H1 (cell line): ENCODE results near the gene MYOM1. TPM values are rescaled to one million over a fixed set of nuclear protein-coding genes. Genes with fewer than 3 reads are reported as not detected.

Experiments used
- CEBPB ChIP-seq: IDR thresholded peaks from 2 replicates; pipeline ENCODE4 v1.6.1; 2012; ENCODE audit warnings: low read depth, low read length
- polyA plus RNA-seq, 7 experiments: library from polyadenylated mRNA; depleted of rRNA in 3 of 7; stranded (reverse) in 5 of 7; unstranded in 2 of 7; fragments of >200 nt in 5 of 7; fragments of 200-250 nt in 2 of 7; gene quantifications; 1 replicate in 5 of 7; 2 replicates in 1 of 7; 4 replicates in 1 of 7; pipeline versions ENCODE4 v1.2.1 to v1.2.3, GENCODE V29; 2011 to 2013; ENCODE audit warnings: missing spikeins in 2 of 7, mixed read lengths in 2 of 7
- total RNA-seq: library from RNA; stranded (reverse); fragmentation: NEBNext Ultra II Directional; extraction: Animal tissue kit (Norgen Biotek cat#: 25700); gene quantifications from 2 replicates; pipeline ENCODE4 v1.2.1, GENCODE V29; 2021
- TF ChIP-seq, protein P1 (sequence below): fragments of 300-600 bp; sonication (generic); IDR thresholded peaks from 2 replicates; pipeline ENCODE4 v1.7.1; 2012; ENCODE audit warnings: low read length, moderate library complexity, mild to moderate bottlenecking, inconsistent platforms; ENCODE audit not compliant: insufficient replicate concordance

Gene MYOM1
- total and polyA plus RNA-seq, 2 of the 8 experiments (the other 6 are each of a cell fraction or from before 2014, with no cell fraction given), result 0.06 to 0.32 TPM

GRCh38 chr18:3164381-3164780 lies 55.4 kb downstream of the MYOM1 start (continued):
- TF ChIP-seq, protein P1, sequence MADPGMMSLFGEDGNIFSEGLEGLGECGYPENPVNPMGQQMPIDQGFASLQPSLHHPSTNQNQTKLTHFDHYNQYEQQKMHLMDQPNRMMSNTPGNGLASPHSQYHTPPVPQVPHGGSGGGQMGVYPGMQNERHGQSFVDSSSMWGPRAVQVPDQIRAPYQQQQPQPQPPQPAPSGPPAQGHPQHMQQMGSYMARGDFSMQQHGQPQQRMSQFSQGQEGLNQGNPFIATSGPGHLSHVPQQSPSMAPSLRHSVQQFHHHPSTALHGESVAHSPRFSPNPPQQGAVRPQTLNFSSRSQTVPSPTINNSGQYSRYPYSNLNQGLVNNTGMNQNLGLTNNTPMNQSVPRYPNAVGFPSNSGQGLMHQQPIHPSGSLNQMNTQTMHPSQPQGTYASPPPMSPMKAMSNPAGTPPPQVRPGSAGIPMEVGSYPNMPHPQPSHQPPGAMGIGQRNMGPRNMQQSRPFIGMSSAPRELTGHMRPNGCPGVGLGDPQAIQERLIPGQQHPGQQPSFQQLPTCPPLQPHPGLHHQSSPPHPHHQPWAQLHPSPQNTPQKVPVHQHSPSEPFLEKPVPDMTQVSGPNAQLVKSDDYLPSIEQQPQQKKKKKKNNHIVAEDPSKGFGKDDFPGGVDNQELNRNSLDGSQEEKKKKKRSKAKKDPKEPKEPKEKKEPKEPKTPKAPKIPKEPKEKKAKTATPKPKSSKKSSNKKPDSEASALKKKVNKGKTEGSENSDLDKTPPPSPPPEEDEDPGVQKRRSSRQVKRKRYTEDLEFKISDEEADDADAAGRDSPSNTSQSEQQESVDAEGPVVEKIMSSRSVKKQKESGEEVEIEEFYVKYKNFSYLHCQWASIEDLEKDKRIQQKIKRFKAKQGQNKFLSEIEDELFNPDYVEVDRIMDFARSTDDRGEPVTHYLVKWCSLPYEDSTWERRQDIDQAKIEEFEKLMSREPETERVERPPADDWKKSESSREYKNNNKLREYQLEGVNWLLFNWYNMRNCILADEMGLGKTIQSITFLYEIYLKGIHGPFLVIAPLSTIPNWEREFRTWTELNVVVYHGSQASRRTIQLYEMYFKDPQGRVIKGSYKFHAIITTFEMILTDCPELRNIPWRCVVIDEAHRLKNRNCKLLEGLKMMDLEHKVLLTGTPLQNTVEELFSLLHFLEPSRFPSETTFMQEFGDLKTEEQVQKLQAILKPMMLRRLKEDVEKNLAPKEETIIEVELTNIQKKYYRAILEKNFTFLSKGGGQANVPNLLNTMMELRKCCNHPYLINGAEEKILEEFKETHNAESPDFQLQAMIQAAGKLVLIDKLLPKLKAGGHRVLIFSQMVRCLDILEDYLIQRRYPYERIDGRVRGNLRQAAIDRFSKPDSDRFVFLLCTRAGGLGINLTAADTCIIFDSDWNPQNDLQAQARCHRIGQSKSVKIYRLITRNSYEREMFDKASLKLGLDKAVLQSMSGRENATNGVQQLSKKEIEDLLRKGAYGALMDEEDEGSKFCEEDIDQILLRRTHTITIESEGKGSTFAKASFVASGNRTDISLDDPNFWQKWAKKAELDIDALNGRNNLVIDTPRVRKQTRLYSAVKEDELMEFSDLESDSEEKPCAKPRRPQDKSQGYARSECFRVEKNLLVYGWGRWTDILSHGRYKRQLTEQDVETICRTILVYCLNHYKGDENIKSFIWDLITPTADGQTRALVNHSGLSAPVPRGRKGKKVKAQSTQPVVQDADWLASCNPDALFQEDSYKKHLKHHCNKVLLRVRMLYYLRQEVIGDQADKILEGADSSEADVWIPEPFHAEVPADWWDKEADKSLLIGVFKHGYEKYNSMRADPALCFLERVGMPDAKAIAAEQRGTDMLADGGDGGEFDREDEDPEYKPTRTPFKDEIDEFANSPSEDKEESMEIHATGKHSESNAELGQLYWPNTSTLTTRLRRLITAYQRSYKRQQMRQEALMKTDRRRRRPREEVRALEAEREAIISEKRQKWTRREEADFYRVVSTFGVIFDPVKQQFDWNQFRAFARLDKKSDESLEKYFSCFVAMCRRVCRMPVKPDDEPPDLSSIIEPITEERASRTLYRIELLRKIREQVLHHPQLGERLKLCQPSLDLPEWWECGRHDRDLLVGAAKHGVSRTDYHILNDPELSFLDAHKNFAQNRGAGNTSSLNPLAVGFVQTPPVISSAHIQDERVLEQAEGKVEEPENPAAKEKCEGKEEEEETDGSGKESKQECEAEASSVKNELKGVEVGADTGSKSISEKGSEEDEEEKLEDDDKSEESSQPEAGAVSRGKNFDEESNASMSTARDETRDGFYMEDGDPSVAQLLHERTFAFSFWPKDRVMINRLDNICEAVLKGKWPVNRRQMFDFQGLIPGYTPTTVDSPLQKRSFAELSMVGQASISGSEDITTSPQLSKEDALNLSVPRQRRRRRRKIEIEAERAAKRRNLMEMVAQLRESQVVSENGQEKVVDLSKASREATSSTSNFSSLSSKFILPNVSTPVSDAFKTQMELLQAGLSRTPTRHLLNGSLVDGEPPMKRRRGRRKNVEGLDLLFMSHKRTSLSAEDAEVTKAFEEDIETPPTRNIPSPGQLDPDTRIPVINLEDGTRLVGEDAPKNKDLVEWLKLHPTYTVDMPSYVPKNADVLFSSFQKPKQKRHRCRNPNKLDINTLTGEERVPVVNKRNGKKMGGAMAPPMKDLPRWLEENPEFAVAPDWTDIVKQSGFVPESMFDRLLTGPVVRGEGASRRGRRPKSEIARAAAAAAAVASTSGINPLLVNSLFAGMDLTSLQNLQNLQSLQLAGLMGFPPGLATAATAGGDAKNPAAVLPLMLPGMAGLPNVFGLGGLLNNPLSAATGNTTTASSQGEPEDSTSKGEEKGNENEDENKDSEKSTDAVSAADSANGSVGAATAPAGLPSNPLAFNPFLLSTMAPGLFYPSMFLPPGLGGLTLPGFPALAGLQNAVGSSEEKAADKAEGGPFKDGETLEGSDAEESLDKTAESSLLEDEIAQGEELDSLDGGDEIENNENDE, result no peak
- TF ChIP-seq CEBPB, result no peak
- TF ChIP-seq, all 59 proteins: peak for 0
